H9 (cell line): ENCODE data around the gene ARL5B. TPM values are rescaled to one million over a fixed set of nuclear protein-coding genes. Genes with fewer than 3 reads are reported as not detected.
A peak's percentile ranks its signal among the peaks of the same experiment; 100 is the strongest.

Experiments
- DNase-seq: peaks from one replicate; pipeline ENCODE4 v3.0.0-alpha.2; 2017
- H2AFZ ChIP-seq: one replicate; pipeline ENCODE4 v1.6.1; 2013; ENCODE audit warnings: mild to moderate bottlenecking, low read length, control low read depth, moderate library complexity
- H2AK5ac ChIP-seq: 2 replicates; pipeline ENCODE4 v1.6.1; 2013; ENCODE audit warnings: low read length, control low read depth, mixed read lengths; ENCODE audit not compliant: insufficient read length
- H2BK120ac ChIP-seq: one replicate; pipeline ENCODE4 v1.6.1; 2013; ENCODE audit warnings: low read depth, mild to moderate bottlenecking, low read length, control low read depth, inconsistent platforms; ENCODE audit not compliant: poor library complexity, severe bottlenecking
- H2BK12ac ChIP-seq: 2 replicates; pipeline ENCODE4 v1.6.1; 2013; ENCODE audit warnings: low read length, control low read depth, mixed read lengths, low read depth; ENCODE audit not compliant: insufficient read length
- H2BK15ac ChIP-seq: 2 replicates; pipeline ENCODE4 v1.6.1; 2013; ENCODE audit warnings: low read depth, low read length, control low read depth
- H2BK20ac ChIP-seq: one replicate; pipeline ENCODE4 v1.6.1; 2013; ENCODE audit warnings: low read depth, mild to moderate bottlenecking, low read length, control low read depth, inconsistent platforms; ENCODE audit not compliant: poor library complexity, severe bottlenecking
- H2BK5ac ChIP-seq: 2 replicates; pipeline ENCODE4 v1.6.1; 2013; ENCODE audit warnings: low read length, control low read depth, mixed read lengths; ENCODE audit not compliant: insufficient read length
- H3K14ac ChIP-seq: 2 replicates; pipeline ENCODE4 v1.6.1; 2013; ENCODE audit warnings: low read length, control low read depth; ENCODE audit not compliant: insufficient read depth
- H3K18ac ChIP-seq: 2 replicates; pipeline ENCODE4 v1.6.1; 2013; ENCODE audit warnings: low read depth, mild to moderate bottlenecking, mixed read lengths, low read length, control low read depth; ENCODE audit not compliant: insufficient read length
- H3K23ac ChIP-seq: 2 replicates; pipeline ENCODE4 v1.6.1; 2013; ENCODE audit warnings: low read length, control low read depth, mixed read lengths, low read depth; ENCODE audit not compliant: insufficient read length
- H3K23me2 ChIP-seq: 2 replicates; pipeline ENCODE4 v1.6.1; 2013; ENCODE audit warnings: low read depth, mild to moderate bottlenecking, mixed read lengths, low read length, control low read depth; ENCODE audit not compliant: insufficient read length, poor library complexity, severe bottlenecking
- H3K27ac ChIP-seq: 2 replicates; pipeline ENCODE4 v1.5.1; 2013; ENCODE audit warnings: low read length, control low read depth, mixed read lengths, low read depth; ENCODE audit not compliant: insufficient read length
- H3K27me3 ChIP-seq: 2 replicates; pipeline ENCODE4 v1.6.1; 2013; ENCODE audit warnings: low read length, control low read depth, inconsistent platforms; ENCODE audit not compliant: insufficient read depth
- H3K4ac ChIP-seq: 2 replicates; pipeline ENCODE4 v1.6.1; 2013; ENCODE audit warnings: low read depth, mild to moderate bottlenecking, control low read depth, inconsistent platforms, low read length, moderate library complexity
- H3K4me1 ChIP-seq: 2 replicates; pipeline ENCODE4 v1.6.1; 2013; ENCODE audit warnings: low read length, control low read depth, inconsistent platforms; ENCODE audit not compliant: insufficient read depth
- H3K4me2 ChIP-seq: 2 replicates; pipeline ENCODE4 v1.6.1; 2013; ENCODE audit warnings: low read length, control low read depth, mixed read lengths; ENCODE audit not compliant: insufficient read length, insufficient read depth
- H3K56ac ChIP-seq: 2 replicates; pipeline ENCODE4 v1.6.1; 2013; ENCODE audit warnings: low read depth, mild to moderate bottlenecking, mixed read lengths, low read length, control low read depth; ENCODE audit not compliant: insufficient read length
- H3K79me1 ChIP-seq: 2 replicates; pipeline ENCODE4 v1.6.1; 2013; ENCODE audit warnings: low read depth, mild to moderate bottlenecking, moderate library complexity, low read length, control low read depth, inconsistent platforms; ENCODE audit not compliant: insufficient read depth, poor library complexity, severe bottlenecking
- H3K79me2 ChIP-seq: 2 replicates; pipeline ENCODE4 v1.6.1; 2013; ENCODE audit warnings: low read length, control low read depth, inconsistent platforms; ENCODE audit not compliant: insufficient read depth
- H3K9ac ChIP-seq: 2 replicates; pipeline ENCODE4 v1.6.1; 2013; ENCODE audit warnings: low read length, control low read depth, mixed read lengths; ENCODE audit not compliant: insufficient read length; ENCODE audit errors: extremely low read depth
- H3K9me3 ChIP-seq: one replicate; pipeline ENCODE4 v1.6.1; 2013; ENCODE audit warnings: low read depth, low read length, inconsistent platforms; ENCODE audit not compliant: control insufficient read depth
- H3T11ph ChIP-seq: one replicate; pipeline ENCODE4 v1.6.1; 2013; ENCODE audit warnings: mild to moderate bottlenecking, low read length, control low read depth, inconsistent platforms
- H4K20me1 ChIP-seq: one replicate; pipeline ENCODE4 v1.6.1; 2013; ENCODE audit not compliant: control insufficient read depth, insufficient read length, insufficient read depth
- H4K5ac ChIP-seq: 2 replicates; pipeline ENCODE4 v1.6.1; 2013; ENCODE audit warnings: low read depth, mild to moderate bottlenecking, mixed read lengths, low read length, control low read depth; ENCODE audit not compliant: insufficient read length
- H4K8ac ChIP-seq: replicated peaks from 2 replicates; pipeline ENCODE4 v1.6.1; 2013; ENCODE audit warnings: low read length, control low read depth, mixed read lengths, low read depth; ENCODE audit not compliant: insufficient read length
- H4K91ac ChIP-seq: 2 replicates; pipeline ENCODE4 v1.6.1; 2013; ENCODE audit warnings: low read depth, mild to moderate bottlenecking, moderate library complexity, mixed read lengths, low read length, control low read depth; ENCODE audit not compliant: insufficient read length
- H3K27ac Mint-ChIP-seq, 3 experiments: 2 replicates in 2 of 3; 3 replicates in 1 of 3; pipeline ENCODE4 v1.8.0; 2020 to 2021; ENCODE audit warnings: mixed read lengths in 3 of 3, mild to moderate bottlenecking in 1 of 3, moderate library complexity in 1 of 3
- H3K27me3 Mint-ChIP-seq: 2 replicates; pipeline ENCODE4 v1.8.0; 2021; ENCODE audit warnings: low read depth, mild to moderate bottlenecking, moderate library complexity, mixed read lengths
- H3K36me3 Mint-ChIP-seq, 3 experiments: 2 replicates in 2 of 3; 3 replicates in 1 of 3; pipeline ENCODE4 v1.8.0; 2020 to 2021; ENCODE audit warnings: low read depth in 3 of 3, mixed read lengths in 3 of 3; ENCODE audit not compliant: insufficient read depth in 1 of 3
- H3K4me1 Mint-ChIP-seq, 2 experiments: 2 replicates each; pipeline ENCODE4 v1.8.0; 2020; ENCODE audit warnings: mixed read lengths in 2 of 2
- H3K4me3 Mint-ChIP-seq, 2 experiments: 2 replicates in 1 of 2; 3 replicates in 1 of 2; pipeline ENCODE4 v1.8.0; 2020 to 2021; ENCODE audit warnings: mild to moderate bottlenecking in 2 of 2, mixed read lengths in 2 of 2, moderate library complexity in 1 of 2
- H3K9me3 Mint-ChIP-seq, 2 experiments: 2 replicates in 1 of 2; 3 replicates in 1 of 2; pipeline ENCODE4 v1.8.0; 2020; ENCODE audit warnings: mild to moderate bottlenecking in 2 of 2, mixed read lengths in 2 of 2, moderate library complexity in 1 of 2
- CTCF ChIP-seq: fragments of 200-600 bp; sonication (generic); conservative IDR thresholded peaks from 3 replicates; pipeline ENCODE4 v1.8.0; 2021; ENCODE audit warnings: antibody characterized with exemption, mild to moderate bottlenecking
- WGBS: extraction: QIAGEN DNeasy Blood & Tissue Kit; methylation state at CpG from one replicate; pipeline ENCODE4 v1.1.7; 2013; ENCODE audit warnings: missing lambda C conversion rate, low lambda C conversion rate, mixed read lengths; ENCODE audit not compliant: insufficient read length; ENCODE audit errors: extremely low coverage; 5-methylcytosine and 5-hydroxymethylcytosine counted together
- total RNA-seq: library from RNA; stranded (reverse); gene quantifications from 2 replicates; pipeline ENCODE4 v1.2.1, GENCODE V29; 2021

The ARL5B gene
- total RNA-seq, 1 experiment from 2014 or later: 33.9 TPM

- H2AFZ ChIP-seq: no peak overlapping the region
- no peak overlapping the region for H3K4me2 ChIP-seq
- Mint-ChIP-seq H3K4me1 (peaks cover 8 to 10% of the 10 kb centered on the region in 2 experiments), H3K4me3 (no peak overlapping the region), H3K27ac (peak overlapping the region in 1 of 3 experiments; percentile 85; a peak in 1 of 7 replicates), H3K27me3 (no peaks in the 10 kb centered on the region), H3K36me3 (peaks cover 0 to 5% (median 3%) of the 10 kb centered on the region in 3 experiments; a peak in 3 of 7 replicates), H3K9me3 (no peaks in the 10 kb centered on the region)
- H2BK120ac ChIP-seq: no peak overlapping the region
- H2AK5ac ChIP-seq: no peak overlapping the region
- H3K79me1 ChIP-seq: no peaks in the 10 kb centered on the region
- H4K8ac ChIP-seq: no peak overlapping the region
- no peak overlapping the region for H3K4ac ChIP-seq
- H3K18ac ChIP-seq: no peak overlapping the region
- WGBS: no CpG with 5 or more reads among the region's 4 CpGs
- H3K27me3 ChIP-seq: no peaks in the 10 kb centered on the region
- H3K23ac ChIP-seq: no peak overlapping the region
- H3K79me2 ChIP-seq: no peaks in the 10 kb centered on the region
- no peak overlapping the region for H4K5ac ChIP-seq
- no peaks in the 10 kb centered on the region for H4K20me1 ChIP-seq
- no peak for DNase-seq
- H3K27ac ChIP-seq: no peak overlapping the region
- H3K56ac ChIP-seq: no peak overlapping the region
- H3T11ph ChIP-seq: no peak overlapping the region
- no peak overlapping the region for H2BK20ac ChIP-seq
- H3K23me2 ChIP-seq: no peaks in the 10 kb centered on the region
- H3K14ac ChIP-seq: no peak overlapping the region
- no peaks in the 10 kb centered on the region for H3K4me1 ChIP-seq
- no peak overlapping the region for H3K9ac ChIP-seq
- no peak overlapping the region for H2BK5ac ChIP-seq
- no peak for TF ChIP-seq CTCF
- no peak overlapping the region for H4K91ac ChIP-seq
- no peak overlapping the region for H2BK15ac ChIP-seq
- H2BK12ac ChIP-seq: no peak overlapping the region
- H3K9me3 ChIP-seq: no peaks in the 10 kb centered on the region
Measured at GRCh38 chr10:18681971-18682411, 22.8 kb downstream of the ARL5B start.
